ENCODE results near the gene ZNF768. TPM values are rescaled to one million over a fixed set of nuclear protein-coding genes. Genes with fewer than 3 reads are reported as not detected.

ZNF768 gene
- 21.9 and 29.4 TPM in 2 replicates for total RNA-seq

DNA sequence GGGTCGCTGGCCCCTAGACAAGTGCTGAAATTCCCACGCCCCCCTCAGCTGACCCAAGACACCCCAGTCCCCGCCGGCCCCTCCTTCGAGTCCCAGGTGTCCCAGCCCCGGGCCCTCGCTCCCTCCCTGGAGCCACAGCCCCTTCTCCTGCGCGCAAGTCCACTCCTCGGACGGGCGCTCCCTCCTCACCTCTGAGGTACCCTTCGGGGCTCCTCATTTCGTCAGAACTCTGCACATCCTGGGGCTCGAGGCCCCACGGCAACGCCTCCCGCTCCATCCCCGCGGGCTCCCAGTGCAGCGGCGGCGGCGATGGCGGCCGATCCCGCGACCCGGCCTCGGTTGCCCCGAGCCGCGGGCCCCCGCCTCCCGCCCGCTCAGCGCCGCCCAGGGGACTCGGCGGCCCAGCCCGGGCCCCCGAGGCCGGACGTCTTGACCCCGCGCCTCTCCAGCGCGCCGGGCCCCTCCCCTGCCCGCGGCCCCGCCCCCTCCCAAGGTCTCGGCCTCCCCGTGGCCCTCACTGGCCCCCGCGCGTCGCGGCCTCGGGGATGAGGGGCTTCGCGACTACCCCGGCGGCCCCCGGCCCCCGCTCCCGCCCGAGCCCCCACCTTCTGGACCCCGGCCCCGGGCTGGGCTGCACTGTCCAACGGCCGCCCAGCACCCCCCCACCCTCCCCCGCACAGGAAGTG is at the start of gene ZNF768:
Gene ZNF768, minus strand, starts transcription at position 430 of the 686 bp plus-strand sequence. Its CDS starts 153 bp downstream, at position 277.

DNA sequence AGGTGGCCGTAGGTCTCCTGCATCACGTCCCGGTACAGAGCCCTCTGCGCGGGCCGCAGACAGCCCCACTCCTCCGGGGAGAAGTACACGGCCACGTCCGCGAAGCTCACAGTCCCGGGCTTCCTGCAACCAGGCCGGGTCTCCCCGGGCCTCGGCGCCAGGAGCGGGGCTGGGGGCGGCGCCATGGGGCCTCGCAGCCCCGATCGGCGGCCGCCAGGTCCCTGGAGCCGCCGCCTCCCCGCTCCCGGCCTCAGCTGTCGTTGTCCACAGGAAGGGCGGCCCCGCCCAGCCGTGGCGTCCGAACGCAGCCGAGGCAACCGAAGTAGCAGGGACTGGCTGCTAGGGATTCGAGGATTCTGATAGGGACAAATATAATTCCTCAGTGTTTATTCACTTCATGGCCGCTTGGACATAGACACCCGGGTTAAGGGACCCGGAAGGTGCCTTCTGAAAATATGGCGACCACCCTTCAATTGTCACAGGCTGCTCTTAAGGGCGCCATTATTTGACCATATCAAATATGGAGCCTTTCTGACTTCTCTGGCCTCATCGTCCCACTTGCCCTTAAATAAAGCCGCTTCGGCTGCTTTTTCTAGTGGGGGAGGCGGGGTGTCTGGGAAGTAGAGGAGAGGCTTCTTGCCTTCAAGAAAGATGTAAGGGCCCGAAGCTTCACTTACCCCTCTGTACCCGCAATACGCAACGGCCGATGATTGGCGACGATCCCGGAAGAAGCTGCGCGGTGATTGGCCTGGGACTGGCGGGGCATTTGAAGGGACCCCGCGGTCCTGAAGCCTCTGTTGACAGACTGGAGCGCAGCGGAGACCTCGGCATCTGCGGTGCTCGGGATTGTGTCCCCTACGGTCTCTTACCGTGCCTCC is 45.3 kb upstream of the ZNF768 start, which contains the start of gene ZNF688:
Gene ZNF688, minus strand, starts transcription at position 270 of the 878 bp plus-strand sequence. Its CDS starts 85 bp downstream, at position 185.

DNA sequence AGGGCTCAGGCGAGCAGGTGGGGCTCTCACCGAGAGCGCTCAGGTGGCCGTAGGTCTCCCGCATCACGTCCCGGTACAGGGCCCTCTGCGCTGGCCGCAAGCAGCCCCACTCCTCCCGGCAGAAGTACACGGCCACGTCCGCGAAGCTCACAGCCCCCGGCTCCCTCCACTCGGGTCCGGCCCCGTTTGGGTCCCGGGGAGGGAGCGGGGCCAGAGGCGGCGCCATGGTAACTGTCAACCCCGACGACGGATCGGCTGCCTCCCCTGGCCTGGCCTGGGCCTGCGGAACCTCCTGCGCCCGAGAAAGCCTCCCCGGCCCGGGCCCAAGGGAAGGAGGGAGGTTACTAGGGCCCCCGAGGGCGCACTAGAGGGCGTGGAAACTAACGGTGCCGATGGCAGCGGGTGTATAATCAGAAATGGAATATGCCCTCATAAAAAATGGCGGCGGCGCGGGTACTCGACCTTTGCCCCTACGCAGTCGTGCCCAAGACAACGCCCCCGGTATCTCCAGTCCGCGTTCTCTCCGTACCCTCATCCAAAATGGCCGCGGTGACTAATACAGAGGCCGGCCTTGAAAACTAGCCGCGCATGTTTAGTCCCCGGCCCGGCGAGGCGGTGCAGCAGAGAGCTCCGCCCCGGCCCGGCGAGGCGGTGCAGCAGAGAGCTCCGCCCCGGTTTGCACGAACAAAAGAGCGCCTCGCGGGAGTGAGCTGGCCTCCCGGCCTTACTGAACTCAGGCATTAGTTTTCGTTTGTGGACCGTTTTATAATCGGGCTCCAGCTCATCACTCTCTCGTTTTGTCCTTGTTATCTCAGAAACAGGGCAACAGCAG is 31.8 kb upstream of the ZNF768 start, which contains the start of gene ZNF764:
Gene ZNF764, minus strand, starts transcription at position 418 of the 832 bp plus-strand sequence. Its CDS starts 192 bp downstream, at position 226.

GRCh38 chr16:30534368-30535105 is 8.2 kb upstream of the ZNF768 start, which contains the start of gene ZNF747:
TSS of gene ZNF747 (minus strand) at chr16:30534858. CDS start at chr16:30534679, 179 bp downstream.

Other genes starting within 250 kb of the ZNF768 start
- gene CD2BP2, start 171.3 kb downstream of the ZNF768 start, total RNA-seq: 49.6 and 58.5 TPM in 2 replicates
- gene TBC1D10B, start 156.1 kb downstream of the ZNF768 start, total RNA-seq: 42.7 and 45.6 TPM in 2 replicates
- gene MYL11, start 151.8 kb downstream of the ZNF768 start, total RNA-seq: not detected in 2 replicates
- not detected in 2 replicates for gene SEPTIN1, start 144.0 kb downstream of the ZNF768 start, total RNA-seq
- gene ZNF48, start 131.1 kb downstream of the ZNF768 start, total RNA-seq: 7.2 and 9.7 TPM in 2 replicates
- 9.9 and 11.8 TPM in 2 replicates for gene ZNF771, start 119.0 kb downstream of the ZNF768 start, total RNA-seq
- gene DCTPP1, start 96.5 kb downstream of the ZNF768 start, total RNA-seq: 31.7 and 34.7 TPM in 2 replicates
- 16.0 and 19.0 TPM in 2 replicates for gene SEPHS2, start 80.7 kb downstream of the ZNF768 start, total RNA-seq
- gene ITGAL, start 53.8 kb downstream of the ZNF768 start, total RNA-seq: not detected in 2 replicates
- 8.7 and 14.1 TPM in 2 replicates for gene ZNF747, start 8.3 kb upstream of the ZNF768 start, total RNA-seq
- gene ZNF764, start 31.8 kb upstream of the ZNF768 start, total RNA-seq: 5.5 and 6.2 TPM in 2 replicates
- gene ZNF688, start 45.1 kb upstream of the ZNF768 start, total RNA-seq: 17.6 and 21.8 TPM in 2 replicates
- gene ZNF785, start 59.1 kb upstream of the ZNF768 start, total RNA-seq: 3.7 and 23.6 TPM in 2 replicates
- 7.4 and 9.8 TPM in 2 replicates for gene ZNF689, start 83.8 kb upstream of the ZNF768 start, total RNA-seq
- gene PRR14, start 124.4 kb upstream of the ZNF768 start, total RNA-seq: 9.5 and 19.3 TPM in 2 replicates
- gene FBRS, start 131.9 kb upstream of the ZNF768 start, total RNA-seq: 23.1 and 30.5 TPM in 2 replicates
- 12.8 and 19.9 TPM in 2 replicates for gene SRCAP, start 172.6 kb upstream of the ZNF768 start, total RNA-seq
- gene PHKG2, start 221.9 kb upstream of the ZNF768 start, total RNA-seq: 38.6 and 46.6 TPM in 2 replicates
- gene CFAP119, start 235.5 kb upstream of the ZNF768 start, total RNA-seq: 4.6 and 6.9 TPM in 2 replicates
- gene RNF40, start 235.8 kb upstream of the ZNF768 start, total RNA-seq: 80.1 and 86.3 TPM in 2 replicates

Measured in myometrial cell (primary cell).